Hematopoietic multipotent progenitor cell (in vitro differentiated cells): Measurements from ENCODE around the gene ZNF474. TPM values are rescaled to one million over a fixed set of nuclear protein-coding genes. Genes with fewer than 3 reads are reported as not detected.

Source experiments
- DNase-seq, 3 donors: peaks; one replicate each; pipeline ENCODE4 v3.0.0-alpha.2; 2011 to 2015; ENCODE audit warnings: low read depth in 2 of 3, low spot score in 2 of 3
- total RNA-seq: library from RNA; depleted of rRNA; stranded (reverse); fragments of >200 nt; gene quantifications from one replicate; pipeline ENCODE4 v1.2.3, GENCODE V29; 2012

The ZNF474 gene
- total RNA-seq, 1 donor: 3.2 TPM

- DNase-seq: no peak
Measured at GRCh38 chr5:122114501-122114900, 14.8 kb upstream of the ZNF474 start.

GRCh38 chr5:122118356-122118948 lies 10.9 kb upstream of the ZNF474 start:
- DNase-seq: no peak

GRCh38 chr5:122119205-122119604 lies 10.1 kb upstream of the ZNF474 start:
- DNase-seq: no peak

GRCh38 chr5:122120493-122120892 lies 8.9 kb upstream of the ZNF474 start:
- no peak for DNase-seq

- no peak for DNase-seq
Measured at GRCh38 chr5:122120957-122121356, 8.4 kb upstream of the ZNF474 start.

GRCh38 chr5:122121479-122122465 lies 7.6 kb upstream of the ZNF474 start:
- DNase-seq: no peak

GRCh38 chr5:122124766-122125165 lies 4.6 kb upstream of the ZNF474 start:
- DNase-seq: no peak

GRCh38 chr5:122126177-122126755 lies 3.1 kb upstream of the ZNF474 start:
- DNase-seq: peak in 2 of 3 donors; percentile 64 to 92

- no peak for DNase-seq
Measured at GRCh38 chr5:122126756-122127321, 2.5 kb upstream of the ZNF474 start.

GRCh38 chr5:122130152-122130551 lies 806 bp downstream of the ZNF474 start:
- no peak for DNase-seq

GRCh38 chr5:122137702-122138101 lies 8.4 kb downstream of the ZNF474 start:
- no peak for DNase-seq

GRCh38 chr5:122138356-122138755 lies 9.0 kb downstream of the ZNF474 start:
- no peak for DNase-seq

- no peak for DNase-seq
Measured at GRCh38 chr5:122140900-122141299, 11.6 kb downstream of the ZNF474 start.

- no peak for DNase-seq
Measured at GRCh38 chr5:122141751-122142150, 12.4 kb downstream of the ZNF474 start.

GRCh38 chr5:122142480-122143164 lies 13.3 kb downstream of the ZNF474 start:
- DNase-seq: no peak

- DNase-seq: no peak
Measured at GRCh38 chr5:122144236-122144635, 14.9 kb downstream of the ZNF474 start.

GRCh38 chr5:122145906-122146305 lies 16.6 kb downstream of the ZNF474 start:
- DNase-seq: no peak

GRCh38 chr5:122149321-122150090 lies 20.2 kb downstream of the ZNF474 start:
- no peak for DNase-seq

- no peak for DNase-seq
Measured at GRCh38 chr5:122150215-122150614, 20.9 kb downstream of the ZNF474 start.

GRCh38 chr5:122151640-122152039 lies 22.3 kb downstream of the ZNF474 start:
- DNase-seq: no peak
